ENCODE measurements around the gene ANK2.

- TF ChIP-seq CTCF (IDR thresholded peaks at IDR 0.05) (no peak), REST (IDR thresholded peaks at IDR 0.05; ENCODE audit: insufficient read depth in 1 of 2, low read depth in 2 of 2, low read length in 1 of 2) (no peak)
Measured at GRCh38 chr4:113025416-113025815, 24.0 kb upstream of the ANK2 start.

Measured in Panc1 (cell line).